ENCODE results near the gene RUNX3. TPM values are rescaled to one million over a fixed set of nuclear protein-coding genes. Genes with fewer than 3 reads are reported as not detected.

The RUNX3 gene
- total RNA-seq, 1 donor from 2014 or later, result 0.41 TPM

DNA sequence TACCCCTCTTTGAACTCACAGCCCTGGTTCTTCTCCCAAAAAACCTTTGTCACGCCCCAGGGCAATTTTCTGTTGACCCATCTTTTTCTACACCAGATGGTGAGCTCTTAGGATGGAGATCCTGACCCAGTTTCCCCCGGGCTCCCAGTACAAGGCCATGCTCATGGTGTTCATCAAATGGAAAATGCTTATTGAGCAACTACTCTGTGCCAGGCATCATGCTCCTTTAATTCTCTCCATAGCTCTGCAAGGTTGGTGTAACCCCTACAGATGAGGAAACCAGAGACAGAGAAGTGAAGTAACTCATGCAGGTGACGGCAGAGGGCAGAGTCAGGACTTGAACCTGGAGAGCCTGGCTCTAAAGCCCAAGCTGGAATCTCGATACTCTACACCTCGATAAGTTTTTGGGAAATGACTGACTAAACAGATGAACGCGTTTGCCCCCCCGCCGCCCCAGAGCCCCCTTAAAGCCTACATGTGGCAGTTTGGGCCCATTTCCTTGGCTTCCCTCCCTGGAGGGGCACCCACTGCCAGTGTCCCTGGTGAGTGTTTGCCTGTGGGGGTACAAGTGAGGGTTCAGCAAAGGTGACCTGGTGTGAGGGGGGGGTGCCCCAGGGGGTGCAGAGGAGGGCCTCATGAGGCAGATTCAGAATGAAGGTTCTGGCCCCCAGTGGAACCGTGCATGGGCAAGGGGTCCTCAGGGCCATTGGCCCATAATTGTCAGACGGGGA lies 30.2 kb upstream of the RUNX3 start:
- TF ChIP-seq, protein P1, sequence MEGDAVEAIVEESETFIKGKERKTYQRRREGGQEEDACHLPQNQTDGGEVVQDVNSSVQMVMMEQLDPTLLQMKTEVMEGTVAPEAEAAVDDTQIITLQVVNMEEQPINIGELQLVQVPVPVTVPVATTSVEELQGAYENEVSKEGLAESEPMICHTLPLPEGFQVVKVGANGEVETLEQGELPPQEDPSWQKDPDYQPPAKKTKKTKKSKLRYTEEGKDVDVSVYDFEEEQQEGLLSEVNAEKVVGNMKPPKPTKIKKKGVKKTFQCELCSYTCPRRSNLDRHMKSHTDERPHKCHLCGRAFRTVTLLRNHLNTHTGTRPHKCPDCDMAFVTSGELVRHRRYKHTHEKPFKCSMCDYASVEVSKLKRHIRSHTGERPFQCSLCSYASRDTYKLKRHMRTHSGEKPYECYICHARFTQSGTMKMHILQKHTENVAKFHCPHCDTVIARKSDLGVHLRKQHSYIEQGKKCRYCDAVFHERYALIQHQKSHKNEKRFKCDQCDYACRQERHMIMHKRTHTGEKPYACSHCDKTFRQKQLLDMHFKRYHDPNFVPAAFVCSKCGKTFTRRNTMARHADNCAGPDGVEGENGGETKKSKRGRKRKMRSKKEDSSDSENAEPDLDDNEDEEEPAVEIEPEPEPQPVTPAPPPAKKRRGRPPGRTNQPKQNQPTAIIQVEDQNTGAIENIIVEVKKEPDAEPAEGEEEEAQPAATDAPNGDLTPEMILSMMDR (conservative IDR thresholded peaks at IDR 0.05), result no peak
- no peaks in the 10 kb centered on the region for H3K36me3 Mint-ChIP-seq
- no peak overlapping the region for H3K27ac Mint-ChIP-seq
- H3K4me3 Mint-ChIP-seq, result no peak overlapping the region
- no peak for DNase-seq (ENCODE audit: extremely low spot score, unreplicated experiment)
- peaks cover 11% of the 10 kb centered on the region for H3K27me3 Mint-ChIP-seq
- no peaks in the 10 kb centered on the region for H3K4me1 Mint-ChIP-seq (ENCODE audit: unreplicated experiment)
- no peaks in the 10 kb centered on the region for H3K9me3 Mint-ChIP-seq

DNA sequence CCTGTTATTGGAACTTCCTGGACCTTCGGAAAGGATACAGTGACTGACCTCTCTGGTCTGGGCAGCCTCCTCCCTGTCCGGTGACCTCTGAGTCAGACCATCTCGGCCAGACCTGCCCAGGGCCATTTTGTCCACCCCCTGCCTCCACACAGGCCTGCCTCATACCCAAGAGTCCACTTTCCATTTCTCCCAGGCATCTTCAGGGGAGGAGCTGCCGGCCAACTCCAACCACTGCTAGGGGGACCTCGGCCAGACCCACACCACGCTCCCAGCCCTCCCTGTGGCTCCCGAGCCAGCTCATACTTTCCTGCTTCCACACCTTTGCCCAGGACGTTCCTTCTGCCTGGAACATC lies 29.5 kb upstream of the RUNX3 start:
- Mint-ChIP-seq H3K27ac (no peak overlapping the region), H3K4me3 (no peak overlapping the region), H3K36me3 (no peaks in the 10 kb centered on the region), H3K27me3 (peaks cover 15% of the 10 kb centered on the region), H3K4me1 (ENCODE audit: unreplicated experiment) (no peaks in the 10 kb centered on the region), H3K9me3 (no peaks in the 10 kb centered on the region)
- DNase-seq (ENCODE audit: extremely low spot score, unreplicated experiment), result no peak
- TF ChIP-seq, protein P1 (conservative IDR thresholded peaks at IDR 0.05), result no peak

DNA sequence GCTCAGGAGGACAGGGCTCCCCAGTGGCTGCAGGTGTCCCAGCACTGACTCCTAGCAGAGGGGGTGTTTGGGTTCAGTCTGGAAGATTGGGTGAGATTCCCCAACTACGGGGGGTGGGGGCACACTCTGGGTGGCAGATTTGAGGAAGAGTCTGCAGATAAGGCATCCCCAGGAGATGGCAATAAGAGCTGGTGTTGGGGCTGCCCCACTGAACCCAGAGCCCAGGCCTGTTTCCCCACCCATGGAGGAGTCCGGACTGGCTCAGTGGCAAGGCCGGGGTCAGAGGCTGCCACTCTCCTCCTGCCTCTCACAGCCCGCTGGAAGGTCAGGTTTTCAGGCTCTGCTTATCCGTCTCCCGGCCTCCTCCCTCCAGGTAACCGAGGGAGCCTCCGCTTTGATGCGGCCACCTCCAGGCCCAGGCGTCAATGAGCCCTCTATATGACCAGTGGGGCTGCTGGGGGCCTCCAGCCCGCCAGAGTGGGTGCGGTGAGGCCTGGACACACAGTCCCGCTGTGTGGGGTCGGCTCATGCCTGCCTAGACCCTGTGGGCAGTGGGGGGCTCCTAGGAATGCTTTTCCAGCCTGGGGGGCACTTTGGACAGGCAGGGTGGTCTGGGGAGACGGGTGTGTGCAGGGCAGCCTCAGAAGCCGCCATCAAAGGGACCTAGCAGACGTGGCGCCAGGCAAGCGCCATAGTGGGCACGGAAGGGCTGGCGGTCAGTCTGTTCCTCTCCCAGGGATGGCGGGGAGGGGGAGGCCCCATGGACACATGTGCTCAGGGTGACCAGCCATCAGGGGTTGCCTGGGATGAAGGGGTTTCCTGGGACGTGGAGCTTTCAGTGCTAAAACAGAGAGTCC lies 28.9 kb upstream of the RUNX3 start:
- DNase-seq (ENCODE audit: extremely low spot score, unreplicated experiment), result no peak
- Mint-ChIP-seq H3K27me3 (peaks cover 15% of the 10 kb centered on the region), H3K9me3 (no peaks in the 10 kb centered on the region), H3K27ac (no peak overlapping the region), H3K36me3 (no peaks in the 10 kb centered on the region), H3K4me3 (no peak overlapping the region), H3K4me1 (ENCODE audit: unreplicated experiment) (no peaks in the 10 kb centered on the region)
- TF ChIP-seq, protein P1 (conservative IDR thresholded peaks at IDR 0.05), result no peak

DNA sequence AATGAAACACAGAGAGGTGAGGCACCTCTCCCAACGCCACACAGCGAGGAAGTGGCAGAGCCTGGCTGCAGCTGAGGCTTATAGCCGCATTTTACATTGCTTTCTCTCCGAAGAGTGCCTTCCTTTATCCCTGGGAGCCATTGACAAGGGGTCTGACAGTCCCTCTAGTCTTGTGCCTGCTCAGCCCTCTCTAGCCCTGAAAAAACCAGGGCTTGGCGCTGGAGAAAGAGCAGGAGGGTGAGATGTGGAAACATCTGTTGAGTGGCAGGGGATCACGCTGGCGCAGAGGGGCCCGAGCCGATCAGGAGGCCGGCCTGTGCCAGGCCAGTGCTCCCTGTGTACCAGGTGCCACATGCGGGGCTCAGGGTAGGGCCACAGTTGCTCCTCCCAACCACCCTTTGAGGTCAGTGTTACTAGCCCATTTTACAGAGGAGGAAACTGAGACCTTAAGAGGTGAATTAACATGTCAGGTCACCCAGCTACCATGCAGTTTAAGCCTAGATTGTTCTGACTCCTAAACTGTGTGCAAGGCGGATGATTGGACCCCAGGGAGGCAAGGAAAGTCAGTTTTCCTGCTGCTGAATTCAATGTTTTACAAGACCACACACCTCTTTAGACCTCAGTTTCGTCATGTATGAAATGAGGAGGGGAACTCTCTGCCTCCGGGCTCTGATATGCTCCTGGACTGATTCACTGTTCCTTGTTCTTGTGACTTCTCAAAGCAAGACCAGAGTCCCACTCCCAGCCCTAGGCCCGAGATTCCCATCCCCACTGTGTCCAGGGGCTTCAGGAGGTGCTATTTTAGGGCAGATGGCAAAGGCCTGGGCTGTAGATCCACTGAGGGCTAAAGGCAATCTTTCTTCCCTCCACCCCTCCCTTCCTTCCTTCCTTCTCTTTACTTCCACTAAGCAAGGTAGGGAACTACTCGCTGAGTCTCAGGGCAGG lies 28.0 kb upstream of the RUNX3 start:
- no peaks in the 10 kb centered on the region for H3K4me1 Mint-ChIP-seq (ENCODE audit: unreplicated experiment)
- no peak overlapping the region for H3K4me3 Mint-ChIP-seq
- DNase-seq (ENCODE audit: extremely low spot score, unreplicated experiment), result no peak
- H3K9me3 Mint-ChIP-seq, result no peaks in the 10 kb centered on the region
- H3K36me3 Mint-ChIP-seq, result no peaks in the 10 kb centered on the region
- peaks cover 15% of the 10 kb centered on the region for H3K27me3 Mint-ChIP-seq
- TF ChIP-seq, protein P1 (conservative IDR thresholded peaks at IDR 0.05), result no peak
- no peak overlapping the region for H3K27ac Mint-ChIP-seq

DNA sequence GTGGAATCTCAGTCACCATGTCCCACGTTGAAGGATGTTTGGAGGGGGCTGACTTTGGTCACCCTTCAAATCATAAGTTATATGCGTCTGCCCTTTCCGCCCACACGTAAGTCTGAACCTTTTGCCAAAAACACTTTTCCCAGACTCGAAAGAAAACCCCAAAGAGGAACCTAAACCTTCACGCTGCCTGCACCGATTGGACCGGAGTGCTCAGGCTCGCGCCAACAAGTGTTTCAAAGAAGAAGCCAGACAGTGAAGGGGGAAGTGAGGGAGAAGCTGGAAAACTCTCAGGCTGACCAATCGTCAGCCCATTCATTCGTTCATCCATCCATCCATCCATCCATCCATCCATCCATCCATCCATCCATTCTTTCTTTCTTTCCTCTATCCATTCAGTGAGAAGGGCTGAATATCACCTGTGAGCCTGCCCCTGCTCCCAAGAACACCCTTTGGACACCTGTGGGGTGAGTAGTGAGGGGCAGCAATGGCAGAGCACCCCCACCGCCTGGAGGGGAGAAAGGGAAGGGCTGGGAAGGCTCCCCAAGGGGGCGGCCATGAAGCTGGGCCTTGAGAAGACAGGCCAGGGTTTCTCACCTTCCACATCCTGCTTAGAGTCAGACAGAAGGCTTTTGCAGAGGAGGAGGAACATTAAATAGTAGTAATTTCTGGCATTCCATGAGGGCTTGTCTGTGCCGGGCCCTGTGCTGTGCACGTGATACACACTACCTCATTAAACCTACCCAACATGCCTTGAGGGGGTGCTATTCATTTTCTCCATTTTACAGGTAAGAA lies 27.1 kb upstream of the RUNX3 start:
- Mint-ChIP-seq H3K27me3 (peaks cover 15% of the 10 kb centered on the region), H3K27ac (no peak overlapping the region), H3K9me3 (no peaks in the 10 kb centered on the region), H3K36me3 (no peaks in the 10 kb centered on the region), H3K4me1 (ENCODE audit: unreplicated experiment) (no peaks in the 10 kb centered on the region), H3K4me3 (no peak overlapping the region)
- TF ChIP-seq, protein P1 (conservative IDR thresholded peaks at IDR 0.05), result no peak
- no peak for DNase-seq (ENCODE audit: extremely low spot score, unreplicated experiment)
